ENCODE results near the gene VAMP2.

The VAMP2 gene

DNA sequence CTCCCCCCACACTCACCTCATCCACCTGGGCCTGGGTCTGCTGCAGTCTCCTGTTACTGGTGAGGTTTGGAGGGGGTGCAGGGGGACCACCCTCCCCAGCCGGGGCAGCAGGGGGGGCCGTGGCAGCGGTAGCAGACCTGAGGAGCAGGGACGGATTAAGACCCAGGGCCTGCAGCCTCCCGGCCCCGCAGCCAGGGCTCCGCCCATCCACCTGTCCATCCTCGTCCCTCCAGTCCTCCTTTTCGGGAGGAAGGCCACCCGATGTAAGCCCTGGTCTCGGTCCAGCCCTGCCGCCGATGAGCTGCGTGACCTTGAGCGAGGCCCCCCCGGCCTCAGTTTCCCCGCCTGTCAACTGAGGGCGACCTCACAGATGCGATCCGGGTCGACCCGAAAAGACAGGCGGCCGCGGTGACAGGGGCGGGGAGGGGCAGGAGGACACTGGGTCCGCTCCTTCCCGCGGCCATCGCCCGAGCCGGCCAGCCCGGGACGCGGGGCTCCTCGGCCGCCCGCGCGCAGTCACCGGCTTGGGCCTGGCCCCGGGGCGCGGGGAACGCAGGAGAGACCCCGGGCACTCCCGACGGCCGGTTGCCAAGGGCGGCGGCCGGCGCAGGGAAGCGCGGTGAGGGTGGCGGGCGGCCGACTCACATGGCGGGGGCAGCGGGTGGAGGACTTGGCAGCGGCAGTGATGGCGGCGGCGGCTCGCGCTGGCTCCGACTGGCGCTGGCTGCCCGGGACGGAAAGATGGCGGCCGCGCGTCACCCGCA, at the start of gene VAMP2:
VAMP2 (minus strand) TSS at position 716 of the 764 bp plus-strand sequence; CDS start at position 647, 69 bp downstream.
- peak; percentile 60 for DNase-seq

GRCh38 chr17:8210761-8211458, 48.2 kb upstream of the VAMP2 start:
- DNase-seq: no peak

DNA sequence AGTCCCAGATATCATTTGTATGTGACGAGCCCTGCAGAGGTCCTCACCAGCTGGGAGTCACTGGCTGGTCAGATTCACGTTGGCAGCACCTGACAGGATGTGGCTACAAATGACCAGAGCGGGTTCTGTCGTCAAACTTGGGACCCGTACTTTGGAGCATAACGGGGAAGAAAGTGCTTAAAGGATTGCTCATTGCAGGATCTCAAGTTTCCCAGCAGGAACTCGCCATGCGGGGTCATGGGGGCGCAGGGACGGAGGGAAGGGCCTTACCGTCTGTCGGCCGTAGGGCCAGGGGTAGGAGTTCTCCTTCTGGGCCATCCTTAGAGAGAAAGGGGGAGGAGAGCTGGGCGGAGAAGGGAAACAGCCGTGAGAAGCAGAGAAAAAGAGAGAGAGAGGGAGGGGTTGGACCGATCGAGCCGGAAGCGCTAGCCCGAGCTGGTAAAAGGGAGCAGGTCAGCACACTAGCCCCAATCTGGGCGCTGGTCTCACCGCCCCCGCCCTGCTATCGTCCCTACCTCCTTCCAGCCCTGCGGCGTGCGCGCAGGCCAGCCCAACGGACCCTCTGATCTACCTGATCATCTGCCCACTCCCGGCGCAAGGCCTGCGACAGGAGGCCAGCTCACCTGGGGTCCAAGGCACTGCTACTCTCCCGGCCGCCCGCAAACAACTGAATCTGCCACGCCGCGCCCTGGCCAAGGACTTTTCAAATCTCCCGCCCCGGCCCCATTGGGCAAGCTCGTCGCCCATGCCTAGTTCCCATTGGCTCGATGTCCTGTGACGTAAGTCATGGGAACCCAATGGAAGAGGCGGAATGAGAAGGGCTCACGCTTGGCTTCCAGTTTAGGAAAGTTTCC, 47.4 kb upstream of the VAMP2 start, which contains the start of gene AURKB:
AURKB (minus strand) TSS at position 669 of the 854 bp plus-strand sequence; CDS start at position 318, 351 bp downstream.
- peak; percentile 96 for DNase-seq

DNA sequence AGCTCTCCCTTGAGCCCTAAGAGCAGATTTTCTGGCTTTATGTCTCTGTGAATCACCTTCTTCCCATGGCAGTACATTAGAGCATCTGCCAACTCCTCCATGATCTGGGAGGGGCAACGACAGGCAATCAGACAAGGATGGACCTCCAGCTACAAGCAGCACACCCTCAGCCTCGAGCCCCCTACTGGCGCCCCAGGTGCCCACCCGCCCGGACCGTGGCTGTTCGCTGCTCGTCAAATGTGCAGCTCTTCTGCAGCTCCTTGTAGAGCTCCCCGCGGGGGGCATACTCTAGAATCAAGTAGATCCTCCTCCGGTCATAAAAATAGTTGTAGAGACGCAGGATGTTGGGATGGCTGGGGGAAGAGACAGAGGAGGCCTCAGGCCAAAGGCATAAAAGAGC, 43.8 kb upstream of the VAMP2 start:
- DNase-seq: no peak

GRCh38 chr17:8204761-8205555, 42.2 kb upstream of the VAMP2 start:
- no peak for DNase-seq

DNA sequence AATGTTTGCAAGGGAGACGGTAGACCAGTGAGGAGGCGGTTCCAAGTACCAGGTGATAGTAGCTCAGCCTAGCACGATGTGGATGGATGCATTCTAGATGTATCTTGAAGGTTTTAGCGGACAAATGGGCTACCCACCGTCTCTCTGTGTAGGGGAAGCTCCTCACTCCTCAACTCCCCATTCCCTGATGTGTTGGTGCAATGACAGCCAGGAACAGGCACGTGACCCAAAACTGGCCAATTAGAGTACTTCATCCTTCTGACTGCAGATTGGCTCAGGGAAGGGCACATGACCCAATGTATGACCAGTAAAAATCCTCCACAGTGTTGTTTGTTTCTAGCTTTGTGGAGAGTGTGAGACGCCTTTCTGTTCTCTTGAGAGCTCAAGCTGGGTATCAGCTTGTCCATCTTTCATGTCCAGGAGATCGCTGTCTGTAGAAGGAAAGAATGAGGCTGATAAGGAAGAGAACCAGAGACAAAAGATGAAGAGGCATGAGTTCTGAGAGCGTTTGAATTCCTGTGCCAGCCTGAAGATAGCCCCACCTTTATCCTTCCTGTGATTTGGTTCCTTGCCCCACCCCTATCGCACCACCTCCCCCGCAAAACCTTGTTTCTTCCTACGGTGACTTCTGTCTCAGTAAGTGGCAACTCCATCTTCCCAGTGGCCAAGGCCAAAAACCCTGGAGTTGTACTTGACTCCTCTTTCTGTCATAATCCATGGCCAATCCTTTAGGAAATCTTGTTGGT, 29.5 kb upstream of the VAMP2 start:
- no peak for DNase-seq

DNA sequence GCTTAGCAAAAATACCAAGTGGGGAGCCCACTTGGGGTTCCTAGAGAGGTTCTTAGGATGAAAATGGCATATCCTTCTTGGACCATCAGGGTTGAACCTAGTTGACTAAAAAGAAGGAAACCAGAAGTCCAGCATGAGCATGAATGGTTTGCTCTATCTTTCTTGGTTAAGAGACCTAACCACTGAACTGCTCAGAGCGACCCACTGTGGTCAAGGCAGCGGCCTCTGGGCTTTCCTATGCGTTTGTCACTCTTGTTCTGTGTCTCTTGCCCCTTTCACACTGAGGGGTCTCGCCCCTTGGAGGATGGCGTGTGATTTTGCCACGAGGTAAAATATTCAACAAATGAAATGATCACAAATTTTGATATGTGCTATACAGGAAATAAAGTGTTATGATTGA, 27.8 kb upstream of the VAMP2 start:
- DNase-seq: no peak

DNA sequence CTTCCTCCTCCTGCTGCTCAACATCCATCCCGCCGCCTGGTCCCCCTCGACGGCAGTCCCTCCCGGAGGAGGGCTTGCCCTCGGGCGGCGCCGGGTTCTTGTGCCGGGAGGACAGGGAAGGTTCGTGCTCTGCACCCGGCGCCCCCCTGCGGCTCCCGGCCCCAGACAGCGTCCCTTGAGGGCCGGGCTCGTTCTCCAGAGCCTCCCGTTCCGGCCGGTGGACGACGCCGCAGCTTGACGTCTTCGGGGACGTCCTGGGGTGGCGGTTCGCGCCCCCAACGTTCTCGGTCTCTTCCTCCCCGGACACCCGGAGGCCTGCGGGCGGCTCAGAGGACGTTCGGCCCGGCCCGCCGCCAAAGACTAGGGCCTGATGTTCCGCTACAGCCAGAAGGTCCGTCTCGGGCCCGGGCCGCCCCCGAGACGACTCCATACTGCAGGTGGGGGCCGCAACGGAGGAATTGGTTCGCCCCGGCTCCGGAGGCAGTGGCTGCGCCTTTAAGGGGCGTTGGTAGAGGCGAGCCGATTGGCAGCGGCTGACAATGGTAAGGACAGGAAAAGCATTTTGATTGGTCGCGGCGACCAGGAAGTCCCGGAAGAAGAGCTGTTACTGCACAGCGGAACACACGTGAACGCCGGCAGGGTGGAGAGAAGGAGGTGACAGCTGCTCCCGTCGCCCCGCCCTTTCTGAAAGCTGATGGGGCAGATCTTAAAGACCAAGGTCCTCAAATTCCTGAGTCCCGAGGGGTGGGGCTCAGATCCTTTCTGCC, 27.1 kb upstream of the VAMP2 start, which contains the start of gene BORCS6:
BORCS6 (minus strand) TSS at position 470 of the 767 bp plus-strand sequence; CDS start at position 430, 40 bp downstream.
- DNase-seq: peak; percentile 94

DNA sequence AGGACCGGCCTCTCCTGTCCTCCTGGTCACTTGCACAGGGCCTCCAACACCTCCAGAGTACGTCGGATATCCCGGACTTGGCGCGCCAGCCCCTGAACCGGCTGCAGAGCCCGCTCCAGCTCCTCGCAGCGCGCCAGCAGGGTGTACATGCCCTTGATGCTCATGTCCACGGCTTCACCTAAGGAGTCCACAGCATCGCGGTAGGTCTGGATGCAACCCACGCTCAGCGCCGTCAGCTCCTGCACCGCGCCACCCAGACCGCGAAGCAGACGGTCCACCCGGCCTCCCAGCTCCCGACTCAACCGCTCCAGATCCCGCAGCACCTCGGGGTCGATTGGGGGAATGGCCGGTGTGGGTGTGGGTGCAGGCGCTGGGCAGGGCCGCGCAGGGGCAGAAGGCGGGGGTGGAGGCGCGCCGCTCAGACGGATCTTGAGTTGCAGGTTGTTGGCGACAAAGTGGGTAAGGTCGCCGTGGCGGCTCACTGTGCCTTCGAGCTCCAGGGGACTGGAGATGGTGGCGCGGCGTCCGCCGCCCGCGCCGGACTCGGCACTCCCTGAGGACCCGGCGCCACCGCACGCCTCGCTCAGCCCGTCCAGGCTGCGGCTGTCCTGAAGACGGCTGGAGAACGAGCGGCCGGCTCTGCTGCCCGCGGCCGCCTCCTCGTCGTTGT, 26.4 kb upstream of the VAMP2 start:
- no peak for DNase-seq

- DNase-seq: no peak
Observed at GRCh38 chr17:8188263-8188839, 25.6 kb upstream of the VAMP2 start.

GRCh38 chr17:8187517-8188262, 24.9 kb upstream of the VAMP2 start:
- peak; percentile 99 for DNase-seq

- peak; percentile 96 for DNase-seq
Observed at GRCh38 chr17:8186787-8187516, 24.2 kb upstream of the VAMP2 start.

- DNase-seq: no peak
Observed at GRCh38 chr17:8186446-8186786, 23.7 kb upstream of the VAMP2 start.

DNA sequence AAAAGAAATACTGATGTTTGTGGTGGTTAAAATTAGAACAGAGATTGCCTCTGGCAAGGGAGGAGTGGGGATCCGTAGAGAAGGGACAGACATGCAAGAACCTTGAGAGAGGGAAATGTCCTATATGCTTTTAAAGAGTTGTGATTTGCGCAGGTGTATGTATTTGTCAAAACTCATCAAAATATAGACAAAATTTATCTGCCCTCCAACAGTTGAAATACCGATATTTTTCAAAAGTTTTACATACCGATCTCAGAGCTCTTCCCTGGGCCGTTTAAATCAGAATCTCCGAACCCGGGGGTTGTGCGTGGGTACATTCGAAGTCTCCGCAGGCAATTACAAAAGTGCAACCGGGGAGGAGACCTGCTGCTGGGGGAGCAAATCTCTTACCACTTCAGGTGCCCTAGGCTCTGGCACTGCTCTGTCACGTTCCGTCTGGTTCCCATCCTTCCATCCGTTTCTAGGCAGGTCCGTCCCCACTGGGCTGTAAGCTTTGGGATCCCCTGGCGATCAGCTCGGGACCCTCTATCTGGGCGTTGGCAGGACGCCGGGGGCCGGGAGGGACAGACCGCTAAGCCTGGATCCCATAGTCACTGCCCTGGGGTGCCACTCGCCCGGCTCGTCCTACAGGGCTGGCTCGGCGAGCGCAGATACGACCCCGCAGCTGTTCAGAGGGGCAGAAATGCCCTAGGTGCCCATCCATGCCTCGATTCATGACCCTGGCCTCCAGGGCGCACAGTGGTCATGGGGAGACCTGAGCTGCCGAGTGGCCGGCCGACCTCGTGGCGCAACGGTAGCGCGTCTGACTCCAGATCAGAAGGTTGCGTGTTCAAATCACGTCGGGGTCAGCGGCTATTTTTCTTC, 23.1 kb upstream of the VAMP2 start:
- DNase-seq: no peak

- no peak for DNase-seq
Observed at GRCh38 chr17:8176998-8177731, 14.4 kb upstream of the VAMP2 start.

- peak; percentile 88 for DNase-seq
Observed at GRCh38 chr17:8176197-8176940, 13.6 kb upstream of the VAMP2 start, which contains the start of gene TMEM107. TSS of gene TMEM107 (minus strand) at chr17:8176380. CDS start at chr17:8176286, 94 bp downstream.

Data from amniotic stem cell (primary cell).